LoVo (cell line): Measurements from ENCODE around the gene B3GALT4.
A peak's percentile ranks its signal among the peaks of the same experiment; 100 is the strongest.

Experiments
- DNase-seq: peaks from one replicate; pipeline ENCODE4 v3.0.0-alpha.2; 2016; ENCODE audit warnings: low spot score

B3GALT4 gene

DNA sequence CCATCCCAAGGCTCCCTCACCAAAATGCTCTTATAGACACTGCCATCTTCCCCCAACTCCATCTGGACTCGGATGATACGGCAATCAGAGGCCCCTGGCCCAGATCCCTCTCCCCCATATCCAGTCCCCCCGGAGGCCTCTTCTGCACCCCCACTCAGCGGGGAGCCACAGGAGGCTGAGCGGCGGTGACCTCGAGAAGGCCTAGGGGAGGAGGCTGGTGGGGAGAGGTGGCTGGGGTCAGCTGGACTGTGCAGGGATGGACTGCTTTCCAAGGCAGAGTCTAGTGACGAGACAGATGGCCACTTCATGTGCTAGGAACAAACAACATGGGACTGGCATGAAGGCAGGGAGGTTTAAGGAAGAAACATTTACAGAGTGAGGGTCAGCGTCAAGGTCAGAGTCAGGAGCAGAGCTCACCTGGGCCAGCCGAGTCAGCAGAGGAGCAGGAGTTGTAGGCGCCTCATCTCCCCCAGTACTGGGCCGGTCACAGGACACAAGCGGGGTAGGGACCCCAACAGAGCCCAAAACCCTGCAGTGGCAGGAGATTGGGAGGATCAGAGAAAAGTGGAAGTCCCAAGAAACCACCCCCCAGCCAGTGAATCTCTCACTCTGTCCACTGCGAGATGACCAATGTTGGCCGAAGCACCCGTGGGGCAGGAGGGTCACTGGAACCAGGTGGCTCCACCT, 16.2 kb downstream of the B3GALT4 start:
- no peak for DNase-seq

DNA sequence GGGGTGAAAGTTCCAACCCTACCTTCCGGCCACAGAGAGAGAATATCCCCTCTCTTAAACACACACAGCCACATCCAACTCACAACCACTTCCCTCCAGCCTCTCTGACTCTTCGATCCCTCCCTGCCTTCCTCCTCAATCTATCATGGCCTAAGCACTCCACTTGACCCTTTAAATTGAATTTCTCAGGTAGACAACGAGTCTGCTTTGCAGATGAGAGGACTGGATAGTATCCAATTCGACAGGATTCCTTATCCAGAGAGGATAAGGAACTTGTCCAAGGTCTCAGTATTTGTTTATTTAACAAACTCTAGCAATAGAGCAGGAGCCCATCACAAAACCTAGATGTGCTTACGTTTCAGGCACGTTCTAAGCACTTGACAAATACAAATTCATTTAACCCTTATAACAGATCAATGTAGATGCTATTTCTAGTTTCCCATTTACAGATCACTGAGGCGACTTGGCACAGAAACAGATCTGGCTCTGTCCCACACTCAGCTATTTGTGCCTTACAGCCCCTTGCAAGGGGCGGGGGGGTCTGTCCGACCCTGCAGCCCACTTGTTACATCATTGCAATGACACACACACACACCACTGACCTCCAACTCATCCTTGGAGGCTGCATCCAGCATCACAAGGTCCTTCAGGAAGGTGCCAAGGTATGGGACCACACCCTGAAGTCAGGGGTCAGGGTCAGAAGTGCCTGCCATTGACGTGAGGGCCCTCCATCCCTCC, 17.3 kb downstream of the B3GALT4 start:
- DNase-seq: no peak

GRCh38 chr6:33295621-33296369, 18.9 kb downstream of the B3GALT4 start:
- DNase-seq: no peak

DNA sequence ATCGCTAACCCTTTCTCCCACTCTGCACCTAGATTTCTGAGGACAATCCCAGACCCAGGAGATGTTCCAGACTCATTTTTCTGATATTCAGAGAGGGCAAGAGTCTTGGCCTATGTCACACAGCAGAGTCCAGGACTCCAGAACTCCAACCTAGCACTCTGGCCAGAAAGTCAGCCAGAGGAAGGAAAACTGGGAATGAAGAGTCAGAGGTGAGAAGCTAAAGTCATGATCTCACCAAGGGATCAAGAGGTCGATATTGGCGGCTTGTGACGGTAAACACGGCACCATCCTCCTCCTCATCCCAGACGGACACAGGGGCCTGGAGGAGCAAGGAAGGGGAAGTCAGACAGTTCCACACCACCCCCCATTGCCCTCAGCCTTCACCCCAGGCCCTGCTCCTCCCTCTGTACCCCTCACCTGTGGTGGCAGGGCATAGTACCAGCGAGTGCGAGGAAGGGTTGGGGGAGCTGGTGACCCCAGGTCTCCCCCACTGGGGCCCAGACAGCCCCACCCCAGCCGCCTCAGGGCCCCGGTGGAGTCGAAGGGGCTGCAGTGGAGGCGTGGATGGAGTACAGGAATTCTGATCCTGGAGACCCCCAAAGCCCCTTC, 20.0 kb downstream of the B3GALT4 start:
- DNase-seq: no peak

DNA sequence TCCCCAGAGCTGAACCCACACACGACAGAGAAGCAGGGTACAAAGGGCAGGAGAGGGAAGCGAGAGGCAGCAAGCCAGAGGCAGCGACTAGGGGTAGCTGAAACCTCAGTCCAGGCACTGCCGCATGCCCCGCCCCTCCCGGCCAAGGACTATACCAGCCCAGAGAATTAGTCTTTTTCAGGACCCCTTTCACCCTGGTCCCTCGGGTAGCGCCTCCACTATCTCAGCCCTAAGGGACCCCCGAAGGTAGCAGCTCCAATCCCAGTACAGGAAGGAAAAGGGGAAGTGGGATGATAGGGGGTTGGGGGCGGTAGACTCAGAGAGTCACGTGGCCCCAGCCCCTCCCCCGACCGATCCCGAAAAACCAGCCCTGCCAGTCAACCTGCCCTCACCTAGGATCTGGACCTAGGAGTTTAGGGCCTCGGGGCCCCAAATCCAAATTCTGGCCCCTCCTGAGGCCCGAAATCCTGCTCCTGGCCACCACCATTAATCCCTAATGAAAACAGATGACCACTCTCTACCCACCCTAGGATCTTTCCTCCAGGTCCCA, 20.6 kb downstream of the B3GALT4 start:
- no peak for DNase-seq

- DNase-seq: peak; percentile 49
Observed at GRCh38 chr6:33297956-33298772, 21.2 kb downstream of the B3GALT4 start.

DNA sequence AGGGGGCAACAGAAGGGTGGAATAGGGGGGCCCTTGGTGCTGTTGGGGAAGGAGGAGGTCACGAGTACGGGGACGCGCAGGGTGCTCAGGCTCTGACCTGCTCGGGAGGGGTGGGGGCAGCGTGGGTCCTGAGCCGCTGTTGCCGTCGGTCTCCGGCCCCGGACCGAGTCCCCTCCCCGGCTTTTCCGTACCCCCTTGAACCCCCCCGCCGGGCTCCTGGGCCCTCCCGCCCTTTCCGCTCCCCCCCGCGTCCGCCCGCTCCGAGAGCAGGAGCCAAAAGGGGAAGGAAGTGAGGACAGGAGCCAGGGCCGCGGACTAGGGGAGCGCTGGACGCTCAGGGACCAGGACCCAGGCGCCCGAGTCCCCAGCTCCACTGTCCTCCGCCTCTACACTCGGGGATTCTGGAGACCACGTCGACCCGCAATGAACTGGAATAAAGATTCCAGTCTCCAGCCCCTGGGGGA, 21.9 kb downstream of the B3GALT4 start, which contains the start of gene RGL2:
Gene RGL2, minus strand, starts transcription at position 170 of the 464 bp plus-strand sequence. CDS start 332 bp downstream, outside the sequence.
- DNase-seq: no peak

DNA sequence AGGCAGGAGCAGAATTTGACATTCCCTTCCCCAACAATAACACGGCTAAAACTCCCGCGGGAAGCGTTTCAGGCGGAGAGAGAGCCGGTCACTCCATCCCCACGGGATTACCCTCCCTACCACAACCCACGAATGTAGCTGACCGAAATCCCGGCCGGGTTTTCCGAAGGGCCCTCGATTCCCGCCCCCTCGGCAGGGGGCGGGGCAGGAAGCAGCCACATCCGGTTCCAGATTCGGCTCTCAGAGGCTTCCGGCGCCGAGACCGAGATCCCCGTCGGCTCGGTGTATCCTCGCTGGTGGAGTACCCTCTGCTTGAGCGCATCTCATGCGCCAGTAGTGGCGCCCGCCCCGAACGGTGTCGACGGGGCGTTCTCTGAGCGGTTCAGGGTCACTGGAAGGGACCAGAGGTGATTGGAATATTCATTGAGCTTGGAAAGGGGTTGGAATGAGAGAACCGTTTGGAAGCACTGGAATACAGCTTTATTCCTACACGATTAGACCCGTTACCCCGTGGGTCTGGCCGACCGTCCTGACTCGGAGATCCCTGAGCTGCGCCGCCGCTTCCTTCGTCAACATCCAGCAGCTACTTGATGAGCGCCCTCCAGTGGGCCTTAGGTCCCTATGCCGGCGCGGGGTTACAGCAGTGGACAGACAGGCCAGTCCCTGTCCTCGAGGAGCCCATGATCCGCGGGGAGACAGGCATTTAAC, 22.5 kb downstream of the B3GALT4 start:
- peak; percentile 92 for DNase-seq

DNA sequence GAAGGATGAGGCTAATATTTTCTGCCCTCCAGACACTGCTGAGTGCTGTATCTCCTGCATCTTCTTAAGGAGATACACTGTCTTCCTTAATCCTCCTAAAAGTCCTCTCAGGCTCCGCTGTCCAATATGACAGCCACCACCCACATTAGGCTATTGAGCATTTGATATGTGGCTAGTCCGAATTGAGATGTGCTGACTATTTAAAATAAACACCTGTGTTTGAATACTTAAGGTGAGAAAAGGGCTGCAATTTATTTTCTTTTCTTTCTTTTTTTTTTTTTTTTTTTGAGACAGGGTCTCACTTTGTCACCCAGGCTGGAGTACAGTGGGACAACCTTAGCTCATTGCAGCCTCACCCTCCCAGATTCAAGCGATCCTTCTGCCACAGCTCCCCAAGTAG, 25.0 kb downstream of the B3GALT4 start:
- no peak for DNase-seq

- no peak for DNase-seq
Observed at GRCh38 chr6:33304216-33304615, 27.3 kb downstream of the B3GALT4 start.

DNA sequence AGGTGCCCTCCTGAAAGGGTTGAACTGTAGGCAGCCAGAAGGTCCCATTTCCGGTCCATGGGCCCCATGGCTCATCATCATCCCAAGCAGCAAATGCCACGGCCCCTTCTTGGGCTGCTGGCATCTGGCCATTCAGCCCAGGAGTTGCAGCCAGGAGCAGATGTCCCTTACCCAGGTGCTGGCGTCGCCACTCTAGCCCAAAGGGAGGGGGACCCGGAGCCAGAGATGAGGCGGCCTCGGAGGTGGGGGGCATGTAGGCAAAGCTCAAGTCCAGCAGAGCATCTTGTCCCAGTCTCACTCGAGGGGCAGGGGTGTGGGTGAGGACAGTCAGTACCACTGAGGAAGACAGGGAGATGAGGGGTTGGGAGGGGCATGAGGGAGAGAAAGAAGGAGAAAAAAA, 28.1 kb downstream of the B3GALT4 start:
- no peak for DNase-seq

GRCh38 chr6:33306356-33306755, 29.4 kb downstream of the B3GALT4 start:
- DNase-seq: no peak

DNA sequence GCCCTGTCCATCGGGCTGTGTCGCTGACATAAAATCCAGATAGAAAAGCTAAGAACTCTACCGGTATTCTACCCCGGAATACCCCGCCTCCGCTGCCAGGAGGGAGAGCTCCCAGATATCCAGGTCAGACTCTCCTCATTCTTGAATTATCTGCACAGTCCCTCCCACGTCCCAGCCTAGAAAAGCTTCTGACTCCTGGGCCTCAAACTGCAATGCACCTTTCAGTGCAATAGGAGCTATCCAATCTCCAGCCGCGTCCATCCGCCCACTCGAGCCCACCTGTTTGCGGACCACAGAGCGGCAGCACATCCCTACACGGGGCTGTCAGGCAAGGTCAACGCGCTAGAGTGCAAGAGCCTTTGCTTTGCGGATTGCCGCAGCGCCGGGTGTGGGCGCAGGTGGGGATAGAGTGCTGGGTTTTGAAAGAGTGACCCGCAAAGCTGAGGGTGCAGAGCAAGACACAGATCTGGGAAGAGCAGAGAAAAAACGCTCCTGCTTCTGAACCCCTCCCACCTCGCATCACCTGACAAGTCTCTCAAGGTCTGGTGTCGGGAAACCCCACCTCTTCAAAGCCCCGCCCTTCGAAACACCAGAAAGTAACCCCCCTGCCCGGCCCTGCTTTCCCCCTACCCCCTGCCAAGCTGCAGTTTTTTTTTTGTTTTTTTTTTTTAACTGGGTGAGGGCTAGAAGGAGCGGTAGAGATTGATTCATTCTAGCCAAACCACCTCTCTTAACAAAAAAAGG, 35.6 kb downstream of the B3GALT4 start:
- DNase-seq: peak; percentile 73

DNA sequence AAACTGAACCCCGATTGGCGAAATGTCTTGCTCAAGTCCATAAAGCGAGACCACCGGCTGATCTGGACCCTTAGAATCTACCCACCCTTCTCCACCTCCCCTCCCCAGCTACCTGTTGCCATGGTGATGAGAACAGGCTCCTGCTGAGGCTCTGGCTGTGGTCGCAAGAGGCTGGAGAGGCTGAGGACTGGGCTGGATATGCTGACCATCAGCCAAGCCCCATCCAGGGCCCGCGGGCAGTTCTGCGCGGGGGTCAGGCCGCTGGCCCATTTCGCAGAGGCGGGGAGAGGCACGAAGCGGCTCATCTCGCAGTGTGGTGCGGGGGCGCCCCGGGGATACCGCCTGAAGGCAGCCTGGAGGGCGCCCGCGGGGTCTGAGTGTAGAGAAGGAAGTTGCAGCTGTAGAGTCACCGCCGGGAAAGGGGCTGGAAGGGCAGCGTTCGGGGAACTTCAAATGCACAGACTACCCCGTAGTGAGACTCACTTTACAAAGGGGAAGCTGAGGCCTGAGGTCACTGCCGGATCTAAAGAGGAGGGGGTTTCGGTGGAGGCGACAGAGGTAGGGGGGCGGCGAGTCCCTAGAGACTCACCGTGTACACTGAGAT, 36.3 kb downstream of the B3GALT4 start:
- no peak for DNase-seq

- peak; percentile 64 for DNase-seq
Observed at GRCh38 chr6:33313709-33314514, 37.0 kb downstream of the B3GALT4 start, which contains the start of gene TAPBP. Gene TAPBP, minus strand, starts transcription at chr6:33314078. Its CDS starts 37 bp downstream, at chr6:33314041.

- peak; percentile 51 for DNase-seq
Observed at GRCh38 chr6:33314515-33314942, 37.6 kb downstream of the B3GALT4 start.

DNA sequence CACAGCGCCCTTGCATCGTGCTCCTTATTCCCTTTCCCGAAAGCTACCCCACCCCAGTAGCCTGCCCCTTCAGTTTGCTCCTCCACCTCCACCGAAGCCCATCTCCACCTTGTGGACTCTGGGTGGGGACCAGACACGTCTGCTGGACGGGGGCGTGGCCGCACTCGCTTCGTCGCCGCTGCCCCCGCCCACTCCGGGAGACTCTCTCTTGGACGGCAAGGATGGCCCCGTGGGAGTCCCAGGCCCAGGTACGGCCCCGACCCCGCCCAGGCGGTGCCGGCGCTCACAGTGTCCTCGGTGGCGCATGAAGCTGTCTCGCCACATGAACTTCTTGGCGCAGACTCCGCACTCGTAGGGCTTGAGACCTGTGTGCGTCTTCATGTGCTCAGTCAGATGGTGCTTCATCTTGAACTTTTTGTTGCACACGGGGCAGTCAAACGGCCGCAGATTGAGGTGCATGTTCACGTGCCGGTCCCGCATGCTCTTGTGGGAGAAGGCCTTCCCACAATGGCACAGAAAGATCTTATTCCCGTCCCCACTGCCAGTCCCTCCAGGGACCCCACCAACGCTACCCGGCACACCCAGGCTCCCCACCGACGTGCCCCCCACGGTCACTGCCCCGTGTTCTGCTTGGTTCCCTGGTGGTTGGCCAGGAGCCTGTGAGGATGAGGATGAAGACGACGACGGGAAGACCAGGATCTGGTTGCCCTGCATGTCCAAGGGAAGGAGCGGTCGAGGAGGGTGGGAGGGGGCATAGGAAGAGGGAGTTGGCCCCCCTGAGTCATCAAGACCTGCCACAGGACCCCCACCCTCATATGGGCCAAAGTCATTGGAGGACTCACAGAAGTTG, 38.2 kb downstream of the B3GALT4 start:
- no peak for DNase-seq
